Activated T-helper 9 cell treated with anti-CD3 and anti-CD28 coated beads, Interleukin-2, amount 50 U/mL, for 16 hours (primary cell): ENCODE results near the gene IFNA6.
"Not testable (repeated sequence)": the region's sequence is repeated elsewhere in the genome, so short reads cannot be mapped to it uniquely, and the experiment has no call there.

Source experiments
- DNase-seq: peaks from one replicate; pipeline ENCODE4 v3.0.0-alpha.2; 2020; ENCODE audit warnings: low read depth

IFNA6 gene

DNA sequence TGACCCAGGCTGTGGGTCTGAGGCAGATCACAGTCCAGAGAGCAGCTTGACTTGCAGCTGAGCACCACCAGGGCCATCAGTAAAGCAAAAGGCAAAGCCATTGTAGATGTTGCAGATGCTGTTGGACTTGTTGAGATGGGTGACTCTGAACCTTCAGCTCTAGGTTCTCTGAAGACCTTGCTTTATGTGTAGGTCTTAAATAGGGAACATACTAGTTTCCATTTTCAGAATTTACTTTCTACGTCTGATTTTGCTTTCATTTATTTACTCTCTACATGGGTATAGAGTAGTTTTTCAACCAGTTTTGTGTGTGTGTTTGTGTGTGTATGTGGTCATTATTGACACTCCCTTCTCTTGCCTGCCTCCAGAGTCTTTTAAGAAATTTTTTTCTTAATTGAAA is at the start of gene IFNA6:
Gene IFNA6 (minus strand): TSS at position 101 of the 400 bp plus-strand sequence. CDS start 0 bp downstream, at position 101.
- DNase-seq = no peak

DNA sequence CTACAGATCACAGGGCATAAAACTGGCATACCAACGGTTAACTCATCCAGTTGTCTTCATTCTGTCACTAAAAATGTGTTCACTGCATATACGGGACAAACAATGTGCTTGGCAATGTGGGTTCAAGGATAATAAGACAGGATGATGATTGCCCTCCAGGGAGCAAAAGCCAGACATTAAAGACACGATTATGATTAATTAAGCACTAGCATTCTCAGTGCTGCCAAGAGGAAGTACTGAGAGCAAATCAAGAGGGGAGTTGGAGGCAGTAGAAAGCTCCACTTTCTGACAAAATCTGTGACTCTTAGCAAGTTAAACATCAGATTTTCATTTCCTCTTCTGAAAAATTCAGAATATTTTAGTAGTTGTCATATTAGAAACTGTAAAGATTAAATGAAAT is 49.3 kb upstream of the IFNA6 start:
- no peak for DNase-seq

- DNase-seq = no peak
These were observed 48.3 kb upstream of the IFNA6 start for GRCh38 chr9:21398955-21399489.

DNA sequence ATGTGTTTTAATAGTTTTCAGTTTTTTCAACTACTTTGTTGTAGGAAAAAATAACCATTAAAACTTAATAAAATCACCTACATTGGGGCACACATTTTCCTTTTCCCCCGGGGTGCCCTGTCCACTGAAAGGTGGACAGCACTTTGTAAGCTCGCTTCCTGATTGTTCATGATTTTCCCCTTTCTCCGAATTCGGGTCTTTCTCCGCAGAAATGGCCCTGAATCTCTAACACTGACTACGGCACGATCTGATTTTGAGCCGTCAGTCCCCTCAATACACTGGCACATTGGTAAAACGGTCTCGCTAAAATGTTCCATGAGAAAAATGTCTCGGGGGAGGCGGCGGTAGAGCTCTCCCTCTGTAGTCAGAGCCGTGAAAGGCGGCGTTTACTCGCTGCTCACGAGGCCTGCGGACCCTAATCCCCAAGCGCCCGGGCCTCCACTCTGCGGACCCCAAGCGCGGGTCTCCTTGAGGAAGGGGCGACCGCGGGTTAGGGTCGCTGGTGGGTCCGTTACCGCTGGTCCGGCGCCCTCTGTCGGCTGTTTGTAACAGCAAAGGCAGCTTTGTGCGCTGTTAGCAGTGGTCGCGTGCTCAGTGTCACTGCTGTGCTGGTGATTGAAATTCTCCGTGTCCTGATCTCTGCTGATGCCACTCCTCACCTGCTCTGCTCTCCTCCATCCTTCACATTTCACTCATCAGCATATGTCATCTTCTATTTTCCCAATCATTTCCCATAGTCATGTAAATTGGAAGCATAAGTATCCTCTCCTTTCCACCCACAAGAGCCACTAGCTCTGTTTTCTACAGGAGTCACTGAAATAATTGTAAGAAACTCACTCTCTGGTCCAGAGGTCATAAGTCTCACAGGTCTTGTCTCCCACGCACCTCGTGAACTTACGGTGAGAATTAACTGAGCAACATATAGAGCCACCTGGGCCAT is 45.4 kb upstream of the IFNA6 start:
- peak; percentile 39 for DNase-seq

DNA sequence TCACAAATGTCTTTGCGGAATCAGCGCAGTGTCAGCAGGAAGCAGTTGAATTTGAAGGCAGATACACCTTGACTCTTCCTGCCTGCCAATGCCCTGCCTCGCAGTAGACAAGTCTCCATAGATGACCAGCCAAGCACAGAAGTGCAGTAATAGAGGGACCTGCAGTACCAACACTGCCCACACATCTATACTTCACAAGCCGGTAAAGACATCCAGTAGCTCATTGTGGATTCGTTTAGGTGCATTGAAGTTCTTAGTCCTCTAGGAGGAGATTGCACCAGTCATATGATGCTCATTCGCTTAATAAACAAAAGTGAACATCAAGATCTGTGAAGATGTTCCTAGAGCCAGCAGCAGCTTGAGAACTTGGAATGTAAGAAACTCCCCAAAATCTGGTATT is 41.6 kb upstream of the IFNA6 start:
- no peak for DNase-seq

- no peak for DNase-seq
These were observed 34.5 kb upstream of the IFNA6 start, which contains the start of gene IFNA2 for GRCh38 chr9:21385131-21385670. Gene IFNA2, minus strand, starts transcription at chr9:21385398. Its CDS starts 69 bp downstream, at chr9:21385329.

- DNase-seq = no peak
These were observed 32.9 kb upstream of the IFNA6 start for GRCh38 chr9:21383627-21384026.

- no peak for DNase-seq
These were observed 31.0 kb upstream of the IFNA6 start for GRCh38 chr9:21381448-21382339.

- DNase-seq = not testable (repeated sequence)
These were observed 20.8 kb upstream of the IFNA6 start for GRCh38 chr9:21371467-21371866.

GRCh38 chr9:21367957-21368356 is 17.3 kb upstream of the IFNA6 start, which contains the start of gene IFNA13:
Gene IFNA13, minus strand, starts transcription at chr9:21368057. Its CDS starts 47 bp downstream, at chr9:21368010.
- no peak for DNase-seq

DNA sequence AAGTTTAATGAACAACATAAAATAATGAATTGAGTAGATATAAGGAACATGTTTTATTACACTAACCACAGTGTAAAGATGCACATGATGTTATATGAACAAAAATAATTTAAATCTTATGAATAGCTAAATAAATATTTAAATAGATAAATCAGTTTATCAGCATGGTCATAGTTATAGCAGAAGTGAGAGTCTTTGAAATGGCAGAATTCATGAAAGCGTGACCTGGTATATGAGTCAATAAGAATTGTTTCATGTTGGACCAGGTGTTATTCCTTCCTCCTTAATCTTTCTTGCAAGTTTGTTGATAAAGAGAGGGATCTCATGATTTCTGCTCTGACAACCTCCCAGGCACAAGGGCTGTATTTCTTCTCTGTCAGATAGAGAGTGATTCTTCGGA is 16.5 kb upstream of the IFNA6 start:
- DNase-seq = not testable (repeated sequence)

- DNase-seq = no peak
These were observed 11.6 kb upstream of the IFNA6 start for GRCh38 chr9:21362287-21362686.

GRCh38 chr9:21357479-21358460 is 7.1 kb upstream of the IFNA6 start:
- DNase-seq = no peak

DNA sequence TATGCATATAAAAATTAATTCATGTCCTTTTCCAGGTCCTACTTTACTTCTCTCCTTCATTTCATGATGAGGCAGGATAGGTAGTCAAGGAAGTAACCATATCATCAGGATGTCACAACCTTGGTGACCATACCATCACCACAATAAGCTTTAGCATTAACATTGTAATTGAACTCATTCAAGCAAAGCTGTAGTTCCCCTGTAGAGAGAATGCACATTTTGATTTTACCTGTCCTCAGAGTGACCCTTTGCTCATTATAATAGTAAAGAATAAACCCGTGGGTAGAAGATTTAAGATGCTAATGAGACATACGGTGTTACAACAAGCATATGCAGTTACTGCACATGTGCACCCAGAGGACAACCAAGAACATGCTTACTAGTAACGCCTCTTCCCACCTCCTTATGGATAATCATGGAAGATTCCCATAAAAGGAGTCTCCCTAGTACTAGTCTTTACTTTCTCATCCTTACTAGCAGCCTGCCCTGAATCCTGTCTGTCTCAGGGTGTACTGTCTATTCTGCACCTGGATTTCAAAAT is 2.2 kb downstream of the IFNA6 start:
- DNase-seq = no peak

DNA sequence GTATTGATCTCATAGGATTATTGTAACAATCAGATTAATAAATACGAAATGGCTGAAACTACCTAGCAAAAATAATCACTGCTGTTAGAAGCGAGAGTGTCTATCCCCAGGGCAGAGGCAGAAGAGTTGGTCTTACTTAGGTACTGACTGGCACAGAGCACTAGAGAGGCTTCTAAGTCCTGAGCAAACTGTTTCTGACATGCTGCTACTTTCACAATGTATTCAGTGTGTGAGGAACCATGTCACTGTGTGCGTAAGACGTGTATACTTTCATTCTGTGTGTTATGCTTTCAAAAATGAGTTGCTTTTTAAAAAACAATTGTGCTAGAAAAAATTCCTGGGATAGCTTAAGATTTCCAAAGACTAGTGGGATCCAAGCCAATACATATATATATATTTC is 10.0 kb downstream of the IFNA6 start:
- no peak for DNase-seq

DNA sequence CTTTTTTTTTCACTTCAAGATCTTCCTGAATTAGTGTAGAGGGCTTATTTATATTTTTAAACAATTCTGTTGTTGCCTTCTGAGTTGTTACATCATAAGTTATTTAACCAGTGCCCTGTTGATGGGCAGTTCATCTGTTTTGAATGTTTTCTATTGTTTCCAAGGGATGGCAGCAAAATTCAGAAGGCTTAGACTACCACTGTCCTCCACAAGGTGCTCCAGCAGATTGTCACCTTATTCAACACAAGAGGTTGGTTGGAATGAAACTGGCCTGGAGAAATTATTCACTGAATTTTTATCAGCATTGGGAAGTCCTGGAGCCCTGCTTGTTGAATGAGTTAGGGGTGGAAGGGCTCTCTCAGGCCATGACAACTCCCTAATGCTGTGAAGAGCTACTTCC is 14.2 kb downstream of the IFNA6 start:
- no peak for DNase-seq

DNA sequence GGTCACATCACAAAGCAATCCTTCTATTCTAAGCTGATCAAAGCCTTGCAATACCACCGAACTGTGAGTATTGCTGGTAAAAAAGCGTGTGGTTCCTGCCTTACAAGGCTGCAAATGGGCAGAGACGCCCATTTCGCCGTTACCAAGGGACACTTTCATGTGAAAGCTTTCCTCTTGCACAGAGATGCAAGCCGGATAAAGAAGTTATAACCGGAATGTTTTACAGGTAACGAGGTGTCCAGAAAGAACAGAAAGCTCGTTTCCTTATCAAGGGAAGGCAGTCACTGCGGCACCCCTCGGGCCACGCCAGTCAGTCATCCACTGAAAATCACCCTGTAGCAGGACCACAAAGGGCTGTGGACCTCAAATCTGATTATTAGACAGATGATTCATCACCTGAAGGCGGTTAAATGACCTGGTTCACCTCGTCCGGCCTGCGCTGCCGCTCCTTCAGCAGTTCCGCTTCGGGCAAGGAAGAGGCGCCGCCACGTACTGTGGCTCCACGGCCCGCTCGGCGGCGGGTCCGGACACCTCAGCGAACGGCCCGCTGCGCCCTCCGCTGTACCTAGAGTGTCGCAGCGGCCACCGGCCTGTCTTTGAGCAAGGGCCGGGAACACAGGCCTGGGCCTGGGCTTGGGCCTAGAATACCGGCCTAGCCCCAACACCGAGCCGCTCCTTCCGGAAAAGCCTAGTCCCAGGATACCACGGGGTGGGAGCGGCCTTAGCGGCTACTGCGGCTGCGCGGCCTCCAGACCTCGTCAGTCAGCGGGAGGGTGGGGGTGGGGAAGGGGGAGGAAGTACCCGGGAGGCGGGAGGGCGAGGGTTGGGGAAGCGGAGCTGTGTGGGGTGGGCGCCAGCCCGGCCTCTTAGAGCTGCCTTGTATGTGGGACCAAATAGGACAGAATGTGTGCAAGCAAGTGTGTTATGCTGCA is 15.7 kb downstream of the IFNA6 start, which contains the start of gene KLHL9:
Gene KLHL9 (minus strand): TSS at position 704 of the 932 bp plus-strand sequence. CDS start 545 bp downstream, at position 159.
- peak; percentile 81 for DNase-seq

DNA sequence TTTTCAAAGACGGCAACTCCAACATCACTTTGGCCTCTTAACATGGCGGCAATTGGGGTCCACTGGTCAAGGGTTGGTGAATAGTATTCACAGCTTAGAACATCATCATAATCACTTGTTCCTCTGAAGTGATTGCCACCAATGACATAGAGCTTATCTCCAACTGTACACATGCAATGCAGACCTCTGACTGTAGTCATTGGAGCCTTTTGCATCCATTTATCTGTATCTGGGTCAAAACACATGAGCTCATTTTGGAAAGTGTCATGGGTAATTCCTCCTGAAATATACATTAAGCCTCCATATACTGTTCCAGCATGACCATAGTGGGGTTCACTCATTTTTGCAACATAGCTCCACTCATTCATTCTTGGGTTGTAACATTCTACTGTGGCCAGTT is 17.5 kb downstream of the IFNA6 start:
- DNase-seq = no peak
